Nephron progenitor cell (in vitro differentiated cells): ENCODE data around the gene SETMAR.

Experiments
- DNase-seq: peaks from one replicate; pipeline ENCODE4 v3.0.0; 2021
- H3K27ac Mint-ChIP-seq: 2 replicates; pipeline ENCODE4 v1.8.0; 2021; ENCODE audit warnings: mild to moderate bottlenecking, moderate library complexity, mixed read lengths
- H3K27me3 Mint-ChIP-seq: 2 replicates; pipeline ENCODE4 v1.8.0; 2021; ENCODE audit warnings: mild to moderate bottlenecking, low read depth, mixed read lengths; ENCODE audit not compliant: poor library complexity
- H3K36me3 Mint-ChIP-seq: 2 replicates; pipeline ENCODE4 v1.8.0; 2021; ENCODE audit warnings: low read depth, mixed read lengths
- H3K4me1 Mint-ChIP-seq: 2 replicates; pipeline ENCODE4 v1.8.0; 2021; ENCODE audit warnings: mixed read lengths
- H3K4me3 Mint-ChIP-seq: 2 replicates; pipeline ENCODE4 v1.8.0; 2021; ENCODE audit warnings: mild to moderate bottlenecking, moderate library complexity, mixed read lengths
- H3K9me3 Mint-ChIP-seq: 2 replicates; pipeline ENCODE4 v1.8.0; 2021; ENCODE audit warnings: mild to moderate bottlenecking, moderate library complexity, mixed read lengths
- CTCF ChIP-seq: fragments of 200-600 bp; sonication (generic); IDR thresholded peaks from 2 replicates; pipeline ENCODE4 v1.5.0; 2021; ENCODE audit warnings: antibody characterized with exemption

Gene SETMAR

GRCh38 chr3:4309491-4310128 lies 6.4 kb downstream of the SETMAR start:
- TF ChIP-seq CTCF: no peak
- Mint-ChIP-seq H3K9me3 (peaks cover 57% of the 10 kb centered on the region), H3K27me3 (peaks cover 3% of the 10 kb centered on the region), H3K4me1 (peaks cover 57% of the 10 kb centered on the region), H3K36me3 (peaks cover 93% of the 10 kb centered on the region), H3K27ac (peak overlapping the region; percentile 37), H3K4me3 (no peak overlapping the region)
- no peak for DNase-seq

GRCh38 chr3:4310971-4311370 lies 7.8 kb downstream of the SETMAR start:
- H3K9me3 Mint-ChIP-seq: peaks cover 49% of the 10 kb centered on the region
- H3K27ac Mint-ChIP-seq: peak overlapping the region; percentile 98
- H3K27me3 Mint-ChIP-seq: peaks cover 3% of the 10 kb centered on the region
- no peak for TF ChIP-seq CTCF
- DNase-seq: no peak
- H3K4me1 Mint-ChIP-seq: peaks cover 44% of the 10 kb centered on the region
- peaks cover 90% of the 10 kb centered on the region for H3K36me3 Mint-ChIP-seq
- peak overlapping the region; percentile 52 for H3K4me3 Mint-ChIP-seq

- no peak for TF ChIP-seq CTCF
- peaks cover 39% of the 10 kb centered on the region for H3K4me1 Mint-ChIP-seq
- H3K27ac Mint-ChIP-seq: peak overlapping the region; percentile 98
- no peak for DNase-seq
- peaks cover 90% of the 10 kb centered on the region for H3K36me3 Mint-ChIP-seq
- peaks cover 49% of the 10 kb centered on the region for H3K9me3 Mint-ChIP-seq
- H3K27me3 Mint-ChIP-seq: peaks cover 3% of the 10 kb centered on the region
- peak overlapping the region; percentile 52 for H3K4me3 Mint-ChIP-seq
Observed at GRCh38 chr3:4311496-4311895, 8.3 kb downstream of the SETMAR start.

- H3K36me3 Mint-ChIP-seq: peaks cover 90% of the 10 kb centered on the region
- H3K4me3 Mint-ChIP-seq: no peak overlapping the region
- no peak for DNase-seq
- H3K9me3 Mint-ChIP-seq: peaks cover 47% of the 10 kb centered on the region
- H3K27ac Mint-ChIP-seq: peak overlapping the region; percentile 84
- H3K27me3 Mint-ChIP-seq: no peaks in the 10 kb centered on the region
- H3K4me1 Mint-ChIP-seq: peaks cover 36% of the 10 kb centered on the region
- TF ChIP-seq CTCF: no peak
Observed at GRCh38 chr3:4313606-4314293, 10.6 kb downstream of the SETMAR start.

- peaks cover 42% of the 10 kb centered on the region for H3K4me1 Mint-ChIP-seq
- TF ChIP-seq CTCF: peak; percentile 21
- no peak for DNase-seq
- H3K4me3 Mint-ChIP-seq: no peak overlapping the region
- H3K27ac Mint-ChIP-seq: no peak overlapping the region
- H3K9me3 Mint-ChIP-seq: peaks cover 54% of the 10 kb centered on the region
- H3K27me3 Mint-ChIP-seq: no peaks in the 10 kb centered on the region
- peaks cover 90% of the 10 kb centered on the region for H3K36me3 Mint-ChIP-seq
Observed at GRCh38 chr3:4314688-4315087, 11.5 kb downstream of the SETMAR start.
